Neural cell (in vitro differentiated cells): ENCODE measurements around the gene SULT4A1. TPM values are rescaled to one million over a fixed set of nuclear protein-coding genes. Genes with fewer than 3 reads are reported as not detected.

Experiments used
- H2AFZ ChIP-seq: fragments of 200-600, 300-800 bp; sonication (generic), shearing (Covaris generic); 2 replicates; pipeline ENCODE4 v1.6.0; 2014; ENCODE audit warnings: low read depth, mild to moderate bottlenecking, antibody characterized with exemption, low read length, moderate library complexity
- H3F3A ChIP-seq: fragments of 200-600 bp; shearing (Covaris generic); 2 replicates; pipeline ENCODE4 v1.6.1; 2016; ENCODE audit warnings: mild to moderate bottlenecking, moderate library complexity, mixed read lengths, antibody characterized with exemption, low read length; ENCODE audit not compliant: insufficient read depth, poor library complexity, severe bottlenecking
- H3K27ac ChIP-seq: fragments of 200-600, 300-800 bp; sonication (generic), shearing (Covaris generic); 2 replicates; pipeline ENCODE4 v1.5.1; 2014; ENCODE audit warnings: mild to moderate bottlenecking, low read length, moderate library complexity
- H3K27me3 ChIP-seq: fragments of 300-800, 200-600 bp; sonication (generic), shearing (Covaris generic); 2 replicates; pipeline ENCODE4 v1.6.0; 2014; ENCODE audit warnings: mild to moderate bottlenecking, low read depth, low read length, moderate library complexity; ENCODE audit not compliant: insufficient read depth
- H3K36me3 ChIP-seq: fragments of 300-800, 200-600 bp; sonication (generic), shearing (Covaris generic); 2 replicates; pipeline ENCODE4 v1.5.1; 2014; ENCODE audit warnings: mild to moderate bottlenecking, antibody characterized with exemption, low read length, moderate library complexity; ENCODE audit not compliant: insufficient read depth
- H3K4me2 ChIP-seq: fragments of 300-800, 200-600 bp; sonication (generic), shearing (Covaris generic); 2 replicates; pipeline ENCODE4 v1.6.0; 2014; ENCODE audit warnings: mild to moderate bottlenecking, low read length
- H3K4me3 ChIP-seq: fragments of 300-800, 200-600 bp; sonication (generic), shearing (Covaris generic); 2 replicates; pipeline ENCODE4 v1.5.1; 2014; ENCODE audit warnings: mild to moderate bottlenecking, low read length, moderate library complexity
- H3K79me2 ChIP-seq: fragments of 200-600 bp; shearing (Covaris generic); replicated peaks from 2 replicates; pipeline ENCODE4 v1.6.0; 2014; ENCODE audit warnings: mild to moderate bottlenecking, low read length, moderate library complexity; ENCODE audit not compliant: insufficient read depth
- H3K9ac ChIP-seq: fragments of 300-800, 200-600 bp; sonication (generic), shearing (Covaris generic); 2 replicates; pipeline ENCODE4 v1.6.1; 2016; ENCODE audit warnings: mild to moderate bottlenecking, low read length, mixed read lengths
- H3K9me2 ChIP-seq: fragments of 200-600 bp; shearing (Covaris generic); 2 replicates; pipeline ENCODE4 v1.6.1; 2016; ENCODE audit warnings: mild to moderate bottlenecking, low read length, mixed read lengths; ENCODE audit not compliant: insufficient read depth
- H3K9me3 ChIP-seq: fragments of 200-600, 300-800 bp; sonication (generic), shearing (Covaris generic); 2 replicates; pipeline ENCODE4 v1.6.1; 2016; ENCODE audit warnings: mild to moderate bottlenecking, mixed run types, low read length, moderate library complexity, mixed read lengths
- H4K20me1 ChIP-seq: fragments of 200-600 bp; shearing (Covaris generic); 2 replicates; pipeline ENCODE4 v1.6.1; 2016; ENCODE audit warnings: mild to moderate bottlenecking, mixed run types; ENCODE audit not compliant: insufficient read depth
- CTCF ChIP-seq: fragments of 450-650 bp; IDR thresholded peaks from 2 replicates; pipeline ENCODE4 v1.5.1; 2014; ENCODE audit warnings: antibody characterized with exemption, mild to moderate bottlenecking, moderate library complexity; ENCODE audit not compliant: poor library complexity, severe bottlenecking
- EP300 ChIP-seq: fragments of 450-650 bp; conservative IDR thresholded peaks from 2 replicates; pipeline ENCODE4 v1.6.1; 2014; ENCODE audit warnings: antibody characterized with exemption, mild to moderate bottlenecking, moderate library complexity; ENCODE audit not compliant: poor library complexity, severe bottlenecking
- EZH2 ChIP-seq: fragments of 200-600, 300-800 bp; shearing (Covaris generic), sonication (generic); IDR thresholded peaks from 2 replicates; pipeline ENCODE4 v1.6.1; 2014; ENCODE audit warnings: antibody characterized with exemption, low read length, borderline replicate concordance, mild to moderate bottlenecking; ENCODE audit not compliant: insufficient read depth, poor library complexity, severe bottlenecking
- MXI1 ChIP-seq: fragments of 450-650 bp; conservative IDR thresholded peaks from 2 replicates; pipeline ENCODE4 v1.6.1; 2014; ENCODE audit warnings: antibody characterized with exemption, mild to moderate bottlenecking; ENCODE audit not compliant: poor library complexity, severe bottlenecking
- POLR2AphosphoS5 ChIP-seq: IDR thresholded peaks from 2 replicates; pipeline ENCODE4 v1.6.1; 2012
- RAD21 ChIP-seq: fragments of 450-650 bp; conservative IDR thresholded peaks from 2 replicates; pipeline ENCODE4 v1.6.1; 2014; ENCODE audit warnings: antibody characterized with exemption, mild to moderate bottlenecking, moderate library complexity
- SMC3 ChIP-seq: fragments of 450-650 bp; conservative IDR thresholded peaks from 2 replicates; pipeline ENCODE4 v1.6.1; 2014; ENCODE audit warnings: antibody characterized with exemption, mild to moderate bottlenecking, moderate library complexity; ENCODE audit not compliant: poor library complexity
- TAF1 ChIP-seq: IDR thresholded peaks from 2 replicates; pipeline ENCODE4 v1.6.1; 2012; ENCODE audit warnings: low read depth
- polyA plus RNA-seq: library from polyadenylated mRNA; depleted of rRNA; stranded (reverse); fragments of >200 nt; gene quantifications from 2 replicates; pipeline ENCODE4 v1.2.3, GENCODE V29; 2014
- TF ChIP-seq, protein P1 (sequence below): IDR thresholded peaks from 2 replicates; pipeline ENCODE4 v1.6.1; 2012; ENCODE audit warnings: borderline replicate concordance

SULT4A1 gene
- polyA plus RNA-seq, 1 donor from 2014 or later, result 182 TPM

- no peaks in the 10 kb centered on the region for H3K36me3 ChIP-seq
- H3K9ac ChIP-seq, result no peak overlapping the region
- no peaks in the 10 kb centered on the region for H3K9me3 ChIP-seq
- H3K27ac ChIP-seq, result no peak overlapping the region
- H4K20me1 ChIP-seq, result no peaks in the 10 kb centered on the region
- H3K4me3 ChIP-seq, result no peak overlapping the region
- TF ChIP-seq POLR2AphosphoS5, result no peak
- TF ChIP-seq, protein P1, sequence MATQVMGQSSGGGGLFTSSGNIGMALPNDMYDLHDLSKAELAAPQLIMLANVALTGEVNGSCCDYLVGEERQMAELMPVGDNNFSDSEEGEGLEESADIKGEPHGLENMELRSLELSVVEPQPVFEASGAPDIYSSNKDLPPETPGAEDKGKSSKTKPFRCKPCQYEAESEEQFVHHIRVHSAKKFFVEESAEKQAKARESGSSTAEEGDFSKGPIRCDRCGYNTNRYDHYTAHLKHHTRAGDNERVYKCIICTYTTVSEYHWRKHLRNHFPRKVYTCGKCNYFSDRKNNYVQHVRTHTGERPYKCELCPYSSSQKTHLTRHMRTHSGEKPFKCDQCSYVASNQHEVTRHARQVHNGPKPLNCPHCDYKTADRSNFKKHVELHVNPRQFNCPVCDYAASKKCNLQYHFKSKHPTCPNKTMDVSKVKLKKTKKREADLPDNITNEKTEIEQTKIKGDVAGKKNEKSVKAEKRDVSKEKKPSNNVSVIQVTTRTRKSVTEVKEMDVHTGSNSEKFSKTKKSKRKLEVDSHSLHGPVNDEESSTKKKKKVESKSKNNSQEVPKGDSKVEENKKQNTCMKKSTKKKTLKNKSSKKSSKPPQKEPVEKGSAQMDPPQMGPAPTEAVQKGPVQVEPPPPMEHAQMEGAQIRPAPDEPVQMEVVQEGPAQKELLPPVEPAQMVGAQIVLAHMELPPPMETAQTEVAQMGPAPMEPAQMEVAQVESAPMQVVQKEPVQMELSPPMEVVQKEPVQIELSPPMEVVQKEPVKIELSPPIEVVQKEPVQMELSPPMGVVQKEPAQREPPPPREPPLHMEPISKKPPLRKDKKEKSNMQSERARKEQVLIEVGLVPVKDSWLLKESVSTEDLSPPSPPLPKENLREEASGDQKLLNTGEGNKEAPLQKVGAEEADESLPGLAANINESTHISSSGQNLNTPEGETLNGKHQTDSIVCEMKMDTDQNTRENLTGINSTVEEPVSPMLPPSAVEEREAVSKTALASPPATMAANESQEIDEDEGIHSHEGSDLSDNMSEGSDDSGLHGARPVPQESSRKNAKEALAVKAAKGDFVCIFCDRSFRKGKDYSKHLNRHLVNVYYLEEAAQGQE, result no peak
- TF ChIP-seq EP300, result no peak
- no peak for TF ChIP-seq TAF1
- TF ChIP-seq SMC3, result no peak
- no peak for TF ChIP-seq MXI1
- no peak for TF ChIP-seq EZH2
- TF ChIP-seq RAD21, result no peak
- TF ChIP-seq CTCF, result no peak
- H3F3A ChIP-seq, result no peaks in the 10 kb centered on the region
- no peaks in the 10 kb centered on the region for H3K27me3 ChIP-seq
- H2AFZ ChIP-seq, result no peak overlapping the region
- H3K4me2 ChIP-seq, result no peak overlapping the region
- no peaks in the 10 kb centered on the region for H3K9me2 ChIP-seq
- H3K79me2 ChIP-seq, result peaks cover 5% of the 10 kb centered on the region
Observed at GRCh38 chr22:43854786-43855271, 7.5 kb downstream of the SULT4A1 start.

GRCh38 chr22:43854121-43854785 is 8.1 kb downstream of the SULT4A1 start:
- H3F3A ChIP-seq, result no peaks in the 10 kb centered on the region
- H3K9me2 ChIP-seq, result no peaks in the 10 kb centered on the region
- no peak for TF ChIP-seq SMC3
- no peak for TF ChIP-seq CTCF
- TF ChIP-seq POLR2AphosphoS5, result no peak
- TF ChIP-seq EZH2, result no peak
- no peak for TF ChIP-seq MXI1
- no peak for TF ChIP-seq EP300
- TF ChIP-seq TAF1, result no peak
- no peak for TF ChIP-seq RAD21
- TF ChIP-seq, protein P1, result no peak
- no peak overlapping the region for H3K4me2 ChIP-seq
- no peaks in the 10 kb centered on the region for H3K9me3 ChIP-seq
- H3K36me3 ChIP-seq, result no peaks in the 10 kb centered on the region
- H3K27me3 ChIP-seq, result no peaks in the 10 kb centered on the region
- H3K4me3 ChIP-seq, result no peak overlapping the region
- no peak overlapping the region for H3K9ac ChIP-seq
- H3K27ac ChIP-seq, result no peak overlapping the region
- no peaks in the 10 kb centered on the region for H4K20me1 ChIP-seq
- H2AFZ ChIP-seq, result no peak overlapping the region
- peaks cover 5% of the 10 kb centered on the region for H3K79me2 ChIP-seq
